HG03135 (cell line): ENCODE data around the gene C6orf132.
"Not testable (repeated sequence)": the region's sequence is repeated elsewhere in the genome, so short reads cannot be mapped to it uniquely, and the experiment has no call there.

Source experiments
- ATAC-seq: cut with Tn5 transposase; IDR thresholded peaks from one replicate; pipeline ENCODE4 v1.9.1; 2021; ENCODE audit warnings: mild to moderate bottlenecking, moderate library complexity; ENCODE audit not compliant: unreplicated experiment

C6orf132 gene

DNA sequence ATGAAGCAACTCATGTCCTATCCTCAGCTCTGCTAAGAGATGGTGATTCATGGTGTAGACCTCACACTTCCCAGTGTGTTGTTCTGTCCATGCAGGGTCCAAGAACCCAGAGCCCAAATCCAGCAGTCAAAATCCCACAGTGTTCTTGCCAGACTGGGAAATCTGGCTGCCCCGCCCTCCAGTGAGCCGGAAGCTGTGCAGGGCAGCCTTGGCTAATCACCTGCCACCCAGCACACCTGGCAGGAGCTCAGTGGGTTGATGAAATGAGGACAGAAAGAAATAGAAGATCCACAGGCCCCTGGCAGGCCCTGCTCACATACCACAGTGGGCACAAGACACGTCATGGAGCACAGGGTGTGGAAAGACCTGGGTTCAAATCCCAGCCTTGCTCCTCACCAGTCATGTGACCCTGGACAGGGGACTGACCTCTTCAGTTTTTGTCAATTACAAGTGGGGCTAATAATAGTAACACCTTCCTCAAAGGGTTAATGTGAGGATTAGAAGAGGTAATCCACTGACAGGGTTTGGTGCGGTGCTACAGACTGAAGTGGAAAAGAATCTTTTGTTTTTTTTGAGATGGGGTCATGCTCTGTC, 17.1 kb upstream of the C6orf132 start:
- ATAC-seq = no peak

DNA sequence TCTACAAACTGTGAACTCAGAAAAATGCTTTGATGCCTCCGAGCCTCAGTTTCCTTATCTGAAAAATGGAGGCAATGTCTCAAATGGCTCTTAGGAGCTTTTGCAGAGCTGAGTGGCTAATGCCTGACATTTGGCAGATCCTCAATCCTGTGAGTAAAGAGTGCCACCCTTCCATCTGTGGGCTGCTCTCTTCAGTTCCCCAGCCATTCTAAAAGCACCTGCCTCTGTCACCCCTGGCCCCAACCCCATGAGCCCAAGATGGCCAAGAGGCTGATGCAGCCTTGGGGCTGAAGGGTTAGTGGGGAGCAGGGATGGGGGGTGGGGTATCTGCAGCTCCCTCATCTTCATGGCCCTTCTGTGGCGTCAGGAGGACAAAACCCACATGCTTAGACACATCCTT, 16.2 kb upstream of the C6orf132 start:
- ATAC-seq = no peak

DNA sequence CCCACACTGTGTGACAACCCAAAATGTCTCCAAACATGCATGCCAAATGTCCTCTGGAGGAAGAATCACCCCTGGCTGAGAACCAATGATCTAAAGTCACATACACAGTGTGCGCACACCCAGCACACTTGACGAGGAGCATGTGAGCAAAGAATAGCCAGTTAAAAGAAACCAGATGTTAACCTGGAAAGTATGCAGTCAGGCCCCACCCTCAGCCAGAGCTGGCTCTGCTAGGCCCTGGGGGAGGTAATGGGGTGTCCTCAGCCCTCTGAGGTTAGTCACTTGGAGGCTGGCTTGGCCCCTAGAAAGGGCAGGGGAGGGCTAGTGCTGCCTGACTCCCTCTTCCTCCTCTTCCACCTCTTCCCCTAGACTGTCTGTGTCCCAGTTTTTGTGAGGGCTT, 15.6 kb upstream of the C6orf132 start:
- ATAC-seq = no peak

DNA sequence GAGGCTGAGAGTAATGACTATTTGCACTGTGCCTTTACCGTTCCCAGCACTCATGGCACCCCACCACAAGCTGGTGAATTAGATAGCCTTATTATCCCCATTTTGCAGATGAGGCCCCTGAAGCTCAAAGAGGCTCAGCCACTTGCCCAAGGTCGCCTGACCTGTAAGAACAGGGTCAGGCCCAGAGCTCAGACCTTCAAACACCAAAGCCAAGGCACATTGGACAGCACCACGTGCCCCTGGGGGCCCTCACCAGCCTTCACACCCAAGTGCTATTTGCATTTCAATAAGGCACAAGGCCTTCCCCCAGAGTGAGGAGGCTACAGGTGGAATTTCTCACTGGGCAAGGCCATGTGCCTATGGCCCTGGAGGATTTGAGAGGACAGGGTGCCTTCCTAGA, 14.2 kb upstream of the C6orf132 start:
- no peak for ATAC-seq

DNA sequence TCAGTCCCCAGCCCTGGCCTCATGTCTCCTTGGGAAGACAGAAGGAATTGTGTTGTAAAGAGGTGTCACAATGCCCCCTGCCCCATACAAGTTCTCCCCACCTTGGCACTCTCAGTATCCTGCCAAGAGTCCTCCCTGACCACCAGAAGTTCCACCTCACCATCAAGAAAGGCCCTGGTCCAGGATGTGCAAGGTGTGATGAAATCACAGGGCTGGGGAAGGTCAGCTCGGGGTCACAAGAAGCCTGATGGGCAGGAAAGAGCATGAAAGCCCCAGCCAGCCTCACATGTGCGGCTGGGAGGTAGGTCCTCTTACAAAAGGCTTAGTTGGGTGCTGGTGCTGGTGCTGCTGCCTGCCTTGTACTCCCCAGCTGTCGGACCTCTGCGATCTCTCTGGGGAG, 12.9 kb upstream of the C6orf132 start:
- no peak for ATAC-seq

DNA sequence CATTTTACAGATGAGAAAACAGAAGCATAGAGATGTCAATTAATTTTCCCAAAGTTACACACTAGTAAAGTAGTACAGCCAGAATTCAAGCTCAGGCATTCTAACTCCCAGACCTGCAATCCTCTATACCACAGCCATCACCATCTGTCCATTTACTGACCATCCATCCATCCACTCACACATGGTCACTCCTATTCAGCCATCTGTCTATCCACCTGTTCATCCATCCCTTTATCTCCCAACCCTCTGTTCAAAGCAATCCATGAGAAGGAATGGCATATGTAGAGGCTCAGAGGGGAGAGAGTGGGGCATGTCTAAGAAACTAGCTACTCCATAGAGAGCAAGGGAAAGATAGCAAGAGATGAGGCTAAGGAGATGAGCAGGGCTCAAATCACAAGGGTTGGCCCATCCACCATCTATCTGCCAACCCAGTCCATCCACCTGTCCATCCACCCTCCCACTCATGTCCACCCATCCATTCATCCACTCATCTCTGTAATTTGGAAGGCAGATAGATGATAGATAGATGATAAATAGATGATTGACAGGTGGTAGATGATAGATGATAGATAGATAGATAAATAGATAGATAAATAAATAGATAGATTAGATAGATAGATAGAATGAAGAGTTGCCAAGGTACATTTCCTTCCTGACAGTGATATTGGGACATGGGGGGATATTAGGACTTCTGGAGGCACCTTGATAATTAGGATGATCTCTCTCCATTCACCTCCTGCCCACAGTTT, 12.2 kb upstream of the C6orf132 start:
- ATAC-seq = no peak

DNA sequence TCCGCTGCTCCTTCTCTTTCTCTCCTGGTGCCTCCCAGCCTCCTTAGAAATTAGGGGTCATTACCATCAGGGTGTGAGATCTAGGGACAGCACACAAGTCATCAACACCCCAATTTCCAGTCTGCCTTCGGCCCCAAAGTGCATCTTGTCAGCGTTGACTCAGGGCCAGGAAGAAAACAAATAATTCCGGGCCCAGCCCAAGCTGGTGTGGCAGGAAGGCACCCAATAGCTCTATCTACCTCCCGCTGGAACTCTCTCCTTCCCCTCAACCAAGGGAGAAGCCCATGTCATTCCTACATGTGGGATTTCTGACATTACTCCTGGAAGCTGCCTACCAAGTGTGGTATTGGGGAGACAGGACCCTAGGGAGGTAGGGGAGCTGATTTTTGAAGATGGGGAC, 11.5 kb upstream of the C6orf132 start:
- no peak for ATAC-seq

DNA sequence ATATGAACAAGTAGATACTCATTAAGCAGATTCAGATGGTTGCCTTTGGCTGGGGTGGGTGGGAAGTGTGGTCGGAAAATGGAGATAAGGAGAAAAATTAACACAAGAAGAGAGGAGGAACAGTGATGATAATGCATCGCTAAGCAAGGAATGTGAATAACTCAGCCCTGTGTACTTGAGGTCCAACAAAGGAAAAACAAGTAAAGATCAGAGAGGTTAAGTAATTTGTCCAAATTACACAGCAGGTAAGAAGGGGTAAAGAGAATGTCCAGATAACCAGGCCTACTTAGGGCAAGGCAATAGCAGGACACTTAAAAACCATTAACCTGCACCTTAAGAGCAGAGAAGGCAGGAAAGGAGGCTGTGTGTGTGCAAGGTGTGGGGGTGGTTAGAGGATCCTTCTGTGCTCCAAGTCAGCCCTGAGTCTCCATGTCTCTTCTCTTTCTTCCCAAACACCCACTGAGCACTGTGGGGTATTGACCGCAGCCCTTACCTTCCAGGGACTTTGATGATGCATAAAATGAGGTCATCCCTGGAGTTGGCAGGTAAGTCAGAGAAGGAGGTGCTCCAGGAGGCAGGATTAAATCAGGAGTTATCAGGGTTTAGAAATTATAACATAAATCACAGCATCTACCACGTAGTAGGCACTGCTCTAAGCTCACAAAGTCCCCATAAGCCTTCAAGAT, 10.3 kb upstream of the C6orf132 start:
- ATAC-seq = not testable (repeated sequence)

DNA sequence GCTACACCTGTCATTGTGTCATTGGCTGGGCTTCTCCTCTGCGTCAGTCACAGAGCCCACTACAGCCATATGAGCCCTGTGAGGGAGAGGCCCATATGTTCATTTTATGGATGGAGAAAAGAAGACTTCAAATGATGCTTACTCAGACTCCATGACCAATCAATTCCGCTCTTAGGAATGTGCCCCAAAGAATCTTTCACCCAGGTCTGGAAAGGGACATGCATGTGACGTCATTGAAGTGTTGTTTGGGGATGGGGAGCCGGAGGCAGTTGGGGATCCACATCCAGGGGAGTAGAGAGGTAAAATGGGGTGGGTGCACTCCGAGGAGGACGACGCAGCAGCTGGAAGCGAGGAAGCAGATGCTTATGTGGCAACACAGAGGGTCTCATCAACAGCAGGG, 9.6 kb upstream of the C6orf132 start:
- ATAC-seq = no peak

DNA sequence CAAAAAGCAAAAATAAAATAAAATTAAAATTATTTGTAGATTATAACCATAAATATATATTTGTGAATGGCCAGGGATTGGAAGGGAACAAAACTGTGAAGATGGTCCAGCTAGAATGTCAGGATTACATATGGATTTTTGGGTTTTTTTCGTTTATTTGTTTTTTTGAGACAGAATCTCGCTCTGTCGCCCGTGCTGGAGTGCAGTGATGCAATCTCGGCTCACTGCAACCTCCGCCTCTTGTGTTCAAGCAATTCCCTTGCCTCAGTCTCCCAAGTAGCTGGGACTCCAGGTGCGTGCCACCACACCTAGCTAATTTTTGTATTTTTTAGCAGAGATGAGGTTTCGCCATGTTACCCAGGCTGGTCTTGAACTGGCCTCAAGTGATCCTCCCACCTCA, 7.8 kb upstream of the C6orf132 start:
- ATAC-seq = no peak

DNA sequence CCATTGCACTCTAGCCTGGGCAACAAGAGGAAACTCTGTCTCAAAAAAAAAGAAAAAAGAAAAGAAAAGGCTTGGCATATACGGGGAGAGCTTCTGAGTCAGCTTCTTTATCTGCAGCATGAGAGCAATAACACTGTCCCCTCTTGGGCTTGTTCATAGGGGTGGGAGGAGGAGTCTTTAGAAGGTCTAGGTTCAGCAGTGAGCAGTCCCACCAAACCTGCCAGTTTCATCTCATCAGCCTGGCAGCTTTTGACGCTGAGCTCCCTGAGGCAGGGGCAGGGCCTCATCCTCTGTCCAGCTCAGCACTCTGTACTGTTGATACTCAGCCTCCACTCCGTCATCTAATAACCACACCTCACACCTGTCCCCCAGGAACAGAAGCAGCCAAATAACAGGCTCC, 5.6 kb upstream of the C6orf132 start:
- no peak for ATAC-seq

DNA sequence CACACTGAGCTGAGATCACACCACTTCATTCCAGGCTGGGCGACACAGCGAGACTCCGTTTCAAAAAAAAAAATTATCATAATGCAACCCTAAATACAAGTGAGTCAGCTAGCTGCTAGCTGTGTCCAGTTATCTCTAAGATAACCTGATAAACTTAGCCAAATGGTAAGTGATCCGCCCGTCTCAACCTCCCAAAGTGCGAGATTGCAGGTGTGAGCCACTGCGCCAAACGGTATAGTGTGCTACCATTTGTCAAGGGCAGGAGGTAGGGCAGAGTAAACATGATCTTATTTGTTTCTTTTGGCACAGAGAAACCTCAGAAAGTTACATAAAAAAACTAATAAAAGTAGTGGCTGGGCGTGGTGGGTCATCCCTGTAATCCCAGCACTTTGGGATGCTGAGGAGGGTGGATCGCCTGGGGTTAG, 4.7 kb upstream of the C6orf132 start:
- ATAC-seq = no peak

DNA sequence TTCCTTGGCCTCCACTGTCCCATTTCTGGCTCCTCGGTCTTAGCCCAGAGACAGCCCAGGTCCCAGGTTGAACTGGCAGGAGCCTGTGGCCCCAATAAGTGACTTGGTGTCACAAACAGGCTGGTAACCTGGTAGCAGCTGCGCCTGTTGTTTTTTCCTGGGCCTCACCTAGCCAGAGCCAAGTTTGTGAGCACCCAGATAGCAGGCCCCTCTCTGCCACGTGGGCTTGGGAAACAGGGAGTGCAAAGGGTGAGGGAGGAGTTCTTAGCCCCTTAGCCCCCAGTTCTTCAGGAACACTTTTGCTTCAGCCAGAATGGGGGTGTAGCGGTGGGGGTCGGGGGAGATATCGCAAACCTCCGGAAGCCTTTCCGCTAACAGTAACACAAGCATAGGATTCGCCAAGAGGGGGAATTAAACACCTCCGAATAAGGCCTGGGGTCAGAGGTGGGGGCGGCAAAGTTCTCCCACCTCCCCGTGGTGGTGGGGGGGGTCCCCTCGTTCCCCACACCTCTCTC, 760 bp downstream of the C6orf132 start:
- no peak for ATAC-seq

DNA sequence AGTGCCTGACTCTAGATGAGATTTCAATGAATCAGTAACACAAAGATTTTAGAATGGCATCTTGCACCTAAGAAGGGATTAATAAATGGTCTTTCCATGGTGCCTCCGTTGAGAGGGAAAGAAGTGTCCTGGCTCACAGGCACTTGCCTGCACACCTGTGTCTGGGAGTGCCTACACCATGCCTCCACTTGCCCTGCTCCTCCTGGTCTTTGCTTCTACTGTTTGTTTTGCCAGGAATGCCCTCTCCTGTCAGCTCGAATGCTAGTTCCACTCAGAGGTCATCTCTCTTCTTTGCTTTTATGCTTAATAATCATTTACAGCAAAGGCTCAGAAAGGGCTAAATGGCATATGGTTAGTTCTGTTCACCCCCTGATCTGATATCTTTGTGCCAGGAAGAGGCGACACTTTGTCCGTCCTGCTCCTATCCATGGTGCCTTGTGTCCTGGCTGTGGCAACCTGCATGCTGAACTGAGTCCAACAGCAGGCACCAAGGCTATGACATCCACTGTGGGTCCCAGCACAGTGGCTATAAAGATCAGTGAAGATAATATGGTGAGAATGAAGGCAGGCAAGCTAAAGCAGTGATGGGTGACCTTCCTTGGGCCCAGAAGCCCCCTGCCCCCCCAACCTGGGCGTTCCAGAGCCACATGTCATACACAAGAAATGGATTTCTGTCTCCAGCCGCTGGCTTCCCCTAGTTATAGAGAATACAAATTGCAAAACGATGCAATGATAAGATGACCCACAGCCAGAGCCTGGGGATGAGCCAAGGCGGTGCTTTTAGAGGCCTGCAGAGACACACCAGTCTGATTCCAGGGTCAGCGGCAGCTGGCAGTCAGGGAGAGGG, 1.4 kb downstream of the C6orf132 start:
- no peak for ATAC-seq

DNA sequence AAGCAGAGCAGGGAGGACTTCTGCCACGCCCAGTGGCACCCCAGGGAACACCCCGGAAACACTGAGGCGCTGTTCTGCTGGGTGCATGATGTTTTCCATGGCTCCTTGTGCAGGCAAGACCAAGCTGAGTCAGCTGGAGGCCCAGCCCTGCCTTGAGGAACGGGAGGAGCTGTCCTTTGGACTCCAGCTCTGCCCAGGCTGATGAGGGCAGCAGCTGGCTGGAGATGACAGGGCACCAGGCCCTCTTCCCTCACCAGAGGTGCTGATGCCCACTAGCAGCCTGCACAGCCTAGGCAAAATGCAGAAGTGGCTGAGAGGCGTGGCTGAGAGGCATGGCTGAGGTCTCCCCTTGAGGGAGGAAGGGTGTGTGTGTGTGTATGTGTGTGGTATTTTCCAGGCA, 2.4 kb downstream of the C6orf132 start:
- no peak for ATAC-seq

DNA sequence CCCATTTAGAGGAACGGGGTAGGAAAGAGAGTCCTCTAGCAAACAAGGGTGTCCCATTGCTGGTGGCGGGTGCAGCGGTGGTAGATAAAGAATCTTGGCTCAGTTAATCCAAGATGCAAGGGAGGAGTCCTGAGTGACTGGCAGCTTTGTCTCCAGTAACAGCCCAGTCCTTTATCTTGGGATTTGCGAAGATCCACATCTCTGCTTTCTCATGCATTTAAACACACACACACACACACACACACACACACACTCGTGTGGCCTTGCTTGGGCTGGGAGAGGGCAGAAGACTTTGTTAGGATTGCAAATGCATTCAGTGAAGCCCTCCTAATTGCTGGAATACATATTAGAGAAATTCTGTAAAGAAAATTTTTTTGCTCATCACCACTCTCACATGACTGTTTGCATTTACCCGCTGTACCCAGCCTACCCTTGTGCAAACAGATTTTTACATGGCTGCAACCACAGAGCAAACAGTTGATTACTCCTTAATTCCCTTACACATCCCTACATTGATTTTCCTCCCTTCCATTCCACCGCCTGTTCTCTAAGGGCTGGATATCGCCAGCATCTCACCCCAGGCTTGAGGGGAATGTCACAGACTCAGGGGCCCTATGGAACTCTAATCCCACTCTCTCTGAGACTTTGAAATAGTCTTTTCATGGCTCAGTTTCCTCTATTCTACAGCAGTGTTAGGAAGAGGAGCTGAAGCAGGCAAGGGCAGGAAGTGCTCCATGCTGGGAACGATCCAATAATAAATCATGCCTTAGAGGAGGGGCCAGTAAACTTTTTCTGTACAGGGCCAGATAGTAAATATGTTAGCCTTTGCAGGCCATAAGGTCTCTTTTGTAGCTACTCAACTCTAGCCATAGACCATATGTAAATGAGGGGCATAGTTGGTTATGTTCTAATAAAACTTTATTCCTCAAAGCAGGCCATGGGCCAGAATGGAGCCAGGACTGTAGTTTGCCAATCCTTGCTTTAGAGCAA, 3.5 kb downstream of the C6orf132 start:
- no peak for ATAC-seq

DNA sequence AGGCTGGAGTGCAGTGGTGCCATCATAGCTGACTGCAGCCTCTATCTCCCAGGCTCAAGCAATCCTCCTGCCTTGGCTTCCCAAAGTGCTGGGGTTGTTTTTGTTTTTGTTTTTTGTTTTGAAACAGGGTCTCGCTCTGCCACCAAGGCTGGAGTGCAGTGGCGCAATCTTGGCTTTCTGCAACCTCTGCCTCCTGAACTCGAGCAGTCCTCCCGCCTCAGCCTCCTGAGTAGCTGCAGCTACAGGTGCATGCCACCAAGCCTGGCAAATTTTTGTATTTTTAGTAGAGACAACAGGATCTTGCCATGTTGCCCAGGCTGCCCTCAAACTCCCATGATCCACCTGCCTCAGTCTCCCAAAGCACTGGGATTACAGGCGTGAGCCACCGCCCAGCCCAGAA, 4.2 kb downstream of the C6orf132 start:
- ATAC-seq = no peak

DNA sequence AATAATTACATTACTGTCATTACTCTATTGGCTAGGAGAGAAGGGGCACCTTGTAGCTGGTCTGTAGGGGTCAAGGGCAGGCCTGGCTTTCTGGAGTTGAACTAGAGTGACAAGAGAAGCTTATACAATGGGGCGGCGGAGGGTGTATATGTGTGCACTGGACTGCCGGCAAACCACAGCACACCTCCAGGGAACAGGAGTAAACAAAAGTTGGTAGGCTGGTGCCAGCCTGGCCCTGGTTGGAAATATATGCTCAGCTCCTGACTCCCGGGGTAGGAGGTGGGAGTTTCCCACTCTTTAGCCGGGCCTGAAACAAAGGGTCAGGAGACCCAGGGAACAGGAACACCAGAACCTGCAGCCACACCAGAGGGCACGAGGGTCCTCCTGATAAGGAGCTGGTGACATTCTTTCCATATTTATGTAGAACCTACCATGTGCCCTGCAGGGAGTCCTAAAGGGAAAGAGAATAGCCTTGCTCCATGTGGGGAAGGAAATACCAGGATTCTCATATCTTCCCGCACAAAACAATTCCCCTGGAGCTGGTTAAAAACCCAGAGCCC, 5.1 kb downstream of the C6orf132 start:
- ATAC-seq = no peak

DNA sequence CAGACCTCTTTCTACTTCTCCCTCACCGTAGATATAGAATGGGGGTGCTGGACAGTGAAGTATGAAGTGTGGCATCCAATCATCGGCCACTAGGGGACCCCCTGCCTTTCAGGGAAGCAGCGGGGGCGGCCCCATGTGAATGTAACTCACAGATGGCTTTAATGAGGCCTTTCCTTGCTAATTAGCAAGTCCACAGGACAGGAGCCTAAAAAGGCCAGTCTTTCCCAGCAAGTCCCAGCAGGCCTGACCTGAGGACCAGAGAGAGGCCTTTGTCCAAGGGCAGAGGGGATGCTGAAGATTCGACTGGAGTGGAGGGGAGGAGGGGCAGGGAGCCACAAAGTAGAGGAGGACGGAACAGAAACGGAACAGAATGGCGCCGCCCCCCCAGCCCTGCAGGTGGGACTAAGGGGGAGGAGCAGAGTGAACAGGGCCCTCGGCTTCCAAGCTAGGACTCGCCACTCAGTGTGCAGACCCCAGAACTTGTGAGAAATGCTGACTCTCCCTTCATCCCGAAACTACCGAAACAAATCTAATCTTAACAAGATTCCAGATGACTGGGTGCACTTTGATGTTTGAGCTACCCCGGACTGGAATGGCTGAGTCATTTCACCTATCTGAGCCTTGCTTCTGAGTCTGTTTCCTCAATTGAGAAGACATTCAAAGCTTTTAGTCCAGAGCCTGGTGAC, 5.8 kb downstream of the C6orf132 start:
- no peak for ATAC-seq
